GM10266 (cell line): Measurements from ENCODE around the gene TAF1A.

Experiments
- DNase-seq: peaks from one replicate; pipeline ENCODE4 v3.0.0; 2012; ENCODE audit errors: extremely low spot score
- TF ChIP-seq, protein P1 (sequence below): IDR thresholded peaks from 2 replicates; pipeline ENCODE4 v1.5.1; 2012; ENCODE audit warnings: mild to moderate bottlenecking, low read depth; ENCODE audit not compliant: control insufficient read depth, insufficient read depth; ENCODE audit errors: missing control alignments

TAF1A gene

DNA sequence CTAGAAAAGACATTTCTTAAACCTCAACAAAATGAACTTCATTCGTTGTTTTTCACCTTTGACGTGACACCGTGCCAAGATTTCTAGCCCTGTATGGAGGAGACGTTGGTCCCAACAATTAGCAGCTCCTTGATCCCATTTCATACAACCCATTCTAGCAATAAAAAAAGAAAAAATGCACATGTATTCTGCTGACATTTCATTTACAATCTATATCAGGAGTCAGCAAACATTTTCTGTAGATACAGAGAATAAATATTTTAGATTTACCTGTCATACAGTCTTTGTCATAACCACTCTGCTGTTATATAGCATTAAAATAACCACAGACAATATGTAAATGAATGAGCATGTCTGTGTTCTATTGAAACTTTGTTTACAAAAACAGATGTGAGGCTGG lies 7.0 kb upstream of the TAF1A start:
- TF ChIP-seq, protein P1, sequence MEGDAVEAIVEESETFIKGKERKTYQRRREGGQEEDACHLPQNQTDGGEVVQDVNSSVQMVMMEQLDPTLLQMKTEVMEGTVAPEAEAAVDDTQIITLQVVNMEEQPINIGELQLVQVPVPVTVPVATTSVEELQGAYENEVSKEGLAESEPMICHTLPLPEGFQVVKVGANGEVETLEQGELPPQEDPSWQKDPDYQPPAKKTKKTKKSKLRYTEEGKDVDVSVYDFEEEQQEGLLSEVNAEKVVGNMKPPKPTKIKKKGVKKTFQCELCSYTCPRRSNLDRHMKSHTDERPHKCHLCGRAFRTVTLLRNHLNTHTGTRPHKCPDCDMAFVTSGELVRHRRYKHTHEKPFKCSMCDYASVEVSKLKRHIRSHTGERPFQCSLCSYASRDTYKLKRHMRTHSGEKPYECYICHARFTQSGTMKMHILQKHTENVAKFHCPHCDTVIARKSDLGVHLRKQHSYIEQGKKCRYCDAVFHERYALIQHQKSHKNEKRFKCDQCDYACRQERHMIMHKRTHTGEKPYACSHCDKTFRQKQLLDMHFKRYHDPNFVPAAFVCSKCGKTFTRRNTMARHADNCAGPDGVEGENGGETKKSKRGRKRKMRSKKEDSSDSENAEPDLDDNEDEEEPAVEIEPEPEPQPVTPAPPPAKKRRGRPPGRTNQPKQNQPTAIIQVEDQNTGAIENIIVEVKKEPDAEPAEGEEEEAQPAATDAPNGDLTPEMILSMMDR, result no peak
- DNase-seq, result no peak

DNA sequence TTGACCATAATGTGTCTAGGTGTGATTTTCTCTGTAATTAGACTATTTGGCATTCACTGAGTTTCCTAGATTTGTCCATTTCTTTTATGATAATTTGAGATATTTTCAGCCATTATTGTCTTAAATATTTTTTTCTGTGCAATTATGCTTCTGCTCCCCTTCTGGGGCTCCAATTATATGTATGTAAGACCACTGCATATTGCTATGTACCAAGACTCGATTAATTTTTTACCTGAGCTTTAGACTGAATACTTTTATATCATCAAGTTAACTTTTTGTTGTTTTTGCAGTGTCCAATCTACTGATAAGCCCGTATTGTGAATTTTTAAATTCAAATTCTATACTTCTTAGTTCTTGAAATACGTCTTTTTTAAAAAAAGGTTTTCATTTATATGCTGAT lies 5.1 kb upstream of the TAF1A start:
- no peak for DNase-seq
- TF ChIP-seq, protein P1, result no peak

DNA sequence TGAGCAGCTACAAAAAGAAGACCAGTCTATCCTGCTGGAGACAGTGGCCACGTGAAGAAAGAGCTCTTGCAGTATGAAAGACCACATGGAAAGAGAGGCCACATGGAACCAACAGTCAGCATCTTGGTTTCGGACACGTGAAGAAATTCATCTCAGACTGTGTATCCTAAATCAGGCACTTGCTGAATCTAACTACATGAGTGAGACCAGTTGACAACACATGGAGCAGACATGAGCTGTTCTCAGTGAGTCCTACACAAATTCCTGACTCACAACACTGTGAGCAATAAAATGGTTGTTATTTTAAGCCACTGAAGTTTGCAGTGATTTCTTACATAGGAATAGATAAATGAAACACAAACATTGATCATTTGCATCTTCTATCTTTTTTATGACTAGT lies 2.4 kb upstream of the TAF1A start:
- TF ChIP-seq, protein P1, result no peak
- DNase-seq, result no peak

DNA sequence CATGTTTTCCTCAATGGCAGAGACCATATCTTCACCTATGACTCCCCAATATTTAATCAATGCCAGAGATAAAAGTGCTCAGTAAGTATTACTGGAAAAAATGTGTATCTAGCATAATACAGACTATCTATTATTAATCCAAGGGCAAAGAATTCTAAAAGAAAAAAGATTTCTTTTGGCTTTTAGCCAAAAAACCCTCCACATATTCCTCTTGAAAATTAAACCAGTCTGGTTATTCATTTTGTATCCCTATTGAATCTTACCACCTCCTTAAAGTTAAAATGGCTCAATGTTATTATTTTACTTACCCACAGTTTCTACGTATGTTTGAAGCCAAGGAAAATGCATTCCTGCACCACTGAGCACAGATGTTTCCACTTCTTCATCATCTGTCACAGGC lies 1.6 kb downstream of the TAF1A start:
- TF ChIP-seq, protein P1, result no peak
- no peak for DNase-seq

DNA sequence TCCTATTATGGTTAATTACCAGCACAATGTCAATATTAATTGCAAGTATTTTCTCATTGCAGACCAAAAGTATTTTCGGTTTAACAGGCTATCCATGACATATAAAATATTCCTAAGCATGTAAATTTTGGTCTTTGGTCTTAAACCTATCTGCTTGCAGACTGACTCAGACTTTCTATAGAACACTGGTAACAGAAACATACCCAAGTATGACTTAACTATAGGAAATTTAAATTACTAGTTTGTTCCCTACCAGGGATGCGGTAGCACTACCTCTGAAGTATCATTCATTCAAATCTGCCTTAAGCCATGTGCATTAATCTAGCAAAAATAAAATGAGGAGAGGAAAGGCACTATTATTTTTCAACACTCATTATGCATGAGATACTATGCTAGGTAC lies 2.9 kb downstream of the TAF1A start:
- TF ChIP-seq, protein P1, result no peak
- DNase-seq, result no peak

DNA sequence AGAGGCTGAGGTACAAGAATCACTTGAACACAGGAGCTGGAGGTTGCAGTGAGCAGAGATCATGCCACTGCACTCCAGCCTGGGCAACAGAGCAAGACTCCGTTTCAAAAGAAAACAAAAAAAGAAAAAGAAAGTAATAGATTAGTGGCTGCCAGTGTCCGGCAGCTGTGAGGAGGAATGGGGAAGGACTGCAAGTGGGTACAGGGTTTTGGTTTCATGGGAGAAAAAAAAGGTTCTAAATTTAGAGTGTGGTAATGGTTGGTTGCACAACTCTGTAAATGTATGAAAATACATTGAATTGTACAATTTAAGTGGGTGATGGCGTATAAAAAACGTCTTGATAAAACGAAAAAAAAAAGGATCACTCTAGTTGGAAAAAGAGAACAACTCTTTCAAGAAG lies 6.7 kb downstream of the TAF1A start:
- TF ChIP-seq, protein P1, result no peak
- DNase-seq, result peak; percentile 8

DNA sequence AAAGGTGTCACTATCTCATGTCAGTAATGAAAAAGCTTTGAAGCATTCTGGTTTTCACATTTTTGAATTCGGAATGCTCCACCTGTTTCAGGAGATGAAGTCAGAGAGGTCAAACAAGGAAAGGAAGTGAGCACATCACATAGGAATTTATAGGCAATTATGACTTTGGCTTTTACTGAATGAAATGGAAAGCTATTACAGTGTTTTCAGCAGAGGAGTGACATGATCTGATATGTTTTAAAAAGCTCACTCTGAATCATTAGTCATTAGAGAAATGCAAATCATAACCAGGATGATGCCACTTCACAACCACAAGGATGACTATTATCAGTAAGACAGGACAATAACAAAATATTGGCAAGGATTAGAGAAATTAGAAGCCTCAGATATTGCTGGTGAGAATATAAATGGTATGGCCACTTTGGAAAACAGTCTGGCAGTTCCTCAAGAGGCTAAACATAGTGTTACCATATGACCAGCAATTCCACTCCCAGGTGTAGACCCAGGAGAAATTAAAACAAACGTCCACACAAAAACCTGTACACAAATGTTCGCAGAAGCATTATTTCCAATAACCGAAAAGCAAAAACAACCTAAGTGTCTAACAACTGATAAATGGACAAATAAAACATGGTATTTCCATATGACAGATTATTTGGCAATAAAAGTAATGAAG lies 7.5 kb downstream of the TAF1A start:
- TF ChIP-seq, protein P1, result no peak
- peak; percentile 7 for DNase-seq
